IPS-20b (cell line): Measurements from ENCODE around the gene E2F2.

ENCODE experiments used
- H3K27ac ChIP-seq: one replicate; pipeline ENCODE4 v1.5.1; 2013; ENCODE audit warnings: low read length
- H3K27me3 ChIP-seq: 2 replicates; pipeline ENCODE4 v1.6.1; 2013; ENCODE audit warnings: mild to moderate bottlenecking, low read length, inconsistent platforms; ENCODE audit not compliant: insufficient read depth
- H3K36me3 ChIP-seq: 2 replicates; pipeline ENCODE4 v1.6.1; 2013; ENCODE audit warnings: low read depth, mild to moderate bottlenecking, inconsistent platforms, low read length, moderate library complexity; ENCODE audit not compliant: insufficient read depth
- H3K4me1 ChIP-seq: 2 replicates; pipeline ENCODE4 v1.6.1; 2013; ENCODE audit warnings: mild to moderate bottlenecking, control low read depth, inconsistent platforms, low read length, moderate library complexity; ENCODE audit not compliant: insufficient read depth
- H3K4me3 ChIP-seq: 2 replicates; pipeline ENCODE4 v1.5.1; 2013; ENCODE audit warnings: mild to moderate bottlenecking, low read length, inconsistent platforms
- H3K9ac ChIP-seq: 2 replicates; pipeline ENCODE4 v1.6.1; 2013; ENCODE audit warnings: low read depth, mild to moderate bottlenecking, inconsistent platforms, low read length, moderate library complexity
- H3K9me3 ChIP-seq: 2 replicates; pipeline ENCODE4 v1.6.1; 2013; ENCODE audit warnings: mild to moderate bottlenecking, low read depth, low read length, inconsistent platforms; ENCODE audit not compliant: insufficient read depth

The E2F2 gene

GRCh38 chr1:23526329-23527041, 4.5 kb downstream of the E2F2 start:
- H3K27ac ChIP-seq = no peak overlapping the region
- H3K9ac ChIP-seq = no peak overlapping the region
- peaks cover 10% of the 10 kb centered on the region; the same call in 1 of the 2 replicates for H3K36me3 ChIP-seq
- H3K4me1 ChIP-seq = peaks cover 12% of the 10 kb centered on the region; the same call in 1 of the 2 replicates
- H3K9me3 ChIP-seq = no peaks in the 10 kb centered on the region
- H3K4me3 ChIP-seq = no peak overlapping the region
- peaks cover 24% of the 10 kb centered on the region for H3K27me3 ChIP-seq

DNA sequence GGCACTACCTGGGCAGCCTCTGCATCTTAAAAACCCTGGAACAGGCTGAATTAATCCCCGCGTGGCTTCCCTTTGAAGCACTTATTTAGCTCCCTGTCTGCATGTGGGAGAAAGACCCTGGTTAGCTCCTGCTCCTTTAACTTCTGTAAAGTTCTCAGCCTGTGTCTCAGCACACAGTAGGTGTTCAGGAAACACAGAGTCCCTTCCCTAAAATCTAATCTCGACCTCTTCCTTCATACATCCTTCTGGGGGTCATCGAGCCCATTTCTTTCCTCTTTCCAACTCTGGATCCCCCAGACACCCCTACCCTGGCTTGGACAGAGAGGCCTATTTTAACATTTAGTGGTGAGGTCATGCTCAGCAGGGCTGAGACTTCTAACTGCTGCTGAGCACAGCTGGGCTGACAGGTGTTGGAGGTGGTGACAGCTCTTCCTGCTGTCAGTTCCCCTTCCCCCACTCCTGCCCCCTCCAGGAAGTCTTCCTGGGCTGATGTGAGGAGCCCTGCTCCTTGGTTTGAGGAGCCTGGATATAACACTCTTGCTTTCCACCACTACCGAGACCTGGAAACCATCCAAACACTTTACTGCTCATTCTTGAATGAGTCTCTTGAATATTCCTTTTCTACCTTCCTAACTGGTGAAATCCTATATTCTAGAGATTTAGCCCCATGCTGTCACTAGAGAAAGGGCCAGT, 5.3 kb downstream of the E2F2 start:
- H3K4me1 ChIP-seq = peaks cover 12% of the 10 kb centered on the region; the same call in 1 of the 2 replicates
- no peaks in the 10 kb centered on the region for H3K9me3 ChIP-seq
- H3K27ac ChIP-seq = no peak overlapping the region
- peaks cover 11% of the 10 kb centered on the region; the same call in 1 of the 2 replicates for H3K36me3 ChIP-seq
- peaks cover 22% of the 10 kb centered on the region for H3K27me3 ChIP-seq
- H3K4me3 ChIP-seq = no peak overlapping the region
- H3K9ac ChIP-seq = no peak overlapping the region

GRCh38 chr1:23524716-23525401, 6.2 kb downstream of the E2F2 start:
- Histone ChIP-seq H3K36me3 (peaks cover 11% of the 10 kb centered on the region; the same call in 1 of the 2 replicates), H3K27me3 (peaks cover 13% of the 10 kb centered on the region)

GRCh38 chr1:23524163-23524562, 6.9 kb downstream of the E2F2 start:
- Histone ChIP-seq H3K9me3 (no peaks in the 10 kb centered on the region), H3K4me3 (no peak overlapping the region), H3K4me1 (peaks cover 7% of the 10 kb centered on the region; the same call in 1 of the 2 replicates), H3K27me3 (peaks cover 6% of the 10 kb centered on the region), H3K9ac (no peak overlapping the region), H3K36me3 (peaks cover 13% of the 10 kb centered on the region), H3K27ac (no peak overlapping the region)

More at GRCh38 chr1:23524716-23525401, 6.2 kb downstream of the E2F2 start:
- H3K4me1 ChIP-seq = peaks cover 7% of the 10 kb centered on the region; the same call in 1 of the 2 replicates
- H3K27ac ChIP-seq = no peak overlapping the region
- no peak overlapping the region for H3K4me3 ChIP-seq
- H3K9ac ChIP-seq = no peak overlapping the region
- no peaks in the 10 kb centered on the region for H3K9me3 ChIP-seq

DNA sequence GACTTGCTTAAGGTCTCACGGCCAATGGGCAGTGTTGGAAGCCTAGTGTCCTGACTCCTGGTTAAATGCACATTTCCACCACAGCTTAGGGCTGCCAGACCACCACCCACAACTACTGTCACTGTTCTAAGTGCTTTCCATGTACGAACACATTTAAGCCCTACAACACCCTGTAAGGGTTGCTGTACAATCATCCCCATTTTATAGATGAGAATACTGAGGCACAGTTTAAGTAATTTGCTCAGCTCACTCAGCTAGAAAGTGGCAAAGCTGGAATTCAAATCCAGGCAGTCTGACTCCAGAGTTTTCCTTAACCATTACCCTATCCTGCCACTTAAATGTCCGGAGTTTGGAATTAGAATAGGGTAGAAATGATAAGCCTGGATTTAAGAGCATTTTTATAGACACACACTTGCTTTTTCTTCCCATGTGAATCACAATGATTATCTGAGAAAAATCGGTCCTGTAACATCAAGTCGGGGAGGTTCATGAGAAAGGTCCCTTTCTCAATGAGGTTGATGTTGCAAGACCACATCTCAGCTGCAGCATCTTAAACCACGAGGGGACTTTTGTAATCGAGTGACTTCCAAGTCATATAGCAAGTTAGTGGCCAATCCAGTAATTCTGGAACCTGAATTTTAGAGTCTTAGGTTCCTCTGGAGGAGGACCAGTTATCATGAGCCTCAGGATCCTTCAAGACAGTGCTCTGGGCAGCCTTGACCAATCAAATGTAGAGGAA, 8.6 kb downstream of the E2F2 start:
- Histone ChIP-seq H3K27ac (no peak overlapping the region), H3K9me3 (no peaks in the 10 kb centered on the region), H3K4me3 (no peak overlapping the region), H3K36me3 (peaks cover 25% of the 10 kb centered on the region), H3K4me1 (peaks cover 7% of the 10 kb centered on the region; the same call in 1 of the 2 replicates), H3K27me3 (no peaks in the 10 kb centered on the region), H3K9ac (no peak overlapping the region)

- Histone ChIP-seq H3K4me1 (peaks cover 7% of the 10 kb centered on the region; the same call in 1 of the 2 replicates), H3K4me3 (no peak overlapping the region), H3K27ac (no peak overlapping the region), H3K9me3 (no peaks in the 10 kb centered on the region), H3K9ac (no peak overlapping the region), H3K27me3 (no peaks in the 10 kb centered on the region), H3K36me3 (peaks cover 32% of the 10 kb centered on the region)
These were observed 9.4 kb downstream of the E2F2 start for GRCh38 chr1:23521588-23521987.

DNA sequence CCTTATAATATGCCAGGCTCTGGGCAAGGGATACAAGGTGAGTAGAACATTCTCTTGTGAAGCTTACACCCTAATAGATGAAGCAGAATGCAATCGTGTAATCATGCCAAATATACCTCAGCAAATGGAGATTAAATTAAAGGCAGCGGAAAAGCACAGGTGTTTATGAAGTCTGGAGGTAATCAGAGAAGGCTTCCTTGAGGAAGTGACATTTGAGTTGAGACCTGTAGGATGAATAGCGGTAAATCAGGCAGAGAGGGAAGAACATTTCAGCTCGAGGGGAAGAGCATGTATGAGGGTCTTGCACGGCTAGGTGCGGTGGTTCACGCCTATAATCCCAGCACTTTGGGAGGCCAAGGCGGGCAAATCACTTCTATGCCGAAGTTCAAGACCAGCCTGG, 13.5 kb downstream of the E2F2 start:
- Histone ChIP-seq H3K9ac (no peak overlapping the region), H3K27me3 (no peaks in the 10 kb centered on the region), H3K4me3 (no peak overlapping the region), H3K9me3 (no peaks in the 10 kb centered on the region), H3K36me3 (peaks cover 53% of the 10 kb centered on the region), H3K27ac (no peak overlapping the region), H3K4me1 (no peaks in the 10 kb centered on the region)

GRCh38 chr1:23515905-23516304, 15.1 kb downstream of the E2F2 start:
- H3K9me3 ChIP-seq = no peaks in the 10 kb centered on the region
- no peaks in the 10 kb centered on the region for H3K27me3 ChIP-seq
- H3K4me1 ChIP-seq = no peaks in the 10 kb centered on the region
- H3K36me3 ChIP-seq = peaks cover 45% of the 10 kb centered on the region
- H3K27ac ChIP-seq = no peak overlapping the region
- H3K4me3 ChIP-seq = no peak overlapping the region
- H3K9ac ChIP-seq = no peak overlapping the region

DNA sequence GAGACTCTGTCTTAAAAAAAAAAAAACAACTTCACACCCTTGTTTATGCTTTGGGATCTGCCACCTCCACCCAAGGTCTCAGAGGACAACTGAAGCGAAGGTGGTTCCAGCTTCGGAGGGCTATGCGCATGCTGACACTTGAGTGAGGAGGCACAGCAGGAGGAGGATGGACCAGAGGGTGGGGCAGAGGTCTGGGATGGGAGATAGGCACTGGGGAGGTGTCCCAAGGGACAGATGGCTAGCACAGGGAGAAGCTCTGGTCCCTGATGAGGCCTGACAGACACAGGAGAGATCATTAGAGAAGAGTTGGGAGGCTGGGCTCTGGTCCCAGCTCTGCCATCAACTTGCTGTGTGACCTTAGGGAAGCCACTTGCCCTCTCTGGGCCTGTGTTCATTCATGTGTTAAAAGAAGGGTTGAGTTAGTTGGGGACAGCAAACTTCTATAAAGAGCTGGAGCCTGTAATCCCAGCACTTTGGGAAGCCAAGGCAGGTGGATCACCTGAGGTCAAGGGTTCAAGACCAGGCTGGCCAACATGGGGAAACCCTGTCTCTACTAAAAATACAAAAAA, 16.8 kb downstream of the E2F2 start:
- H3K27ac ChIP-seq = no peak overlapping the region
- H3K36me3 ChIP-seq = peaks cover 44% of the 10 kb centered on the region
- no peaks in the 10 kb centered on the region for H3K4me1 ChIP-seq
- no peak overlapping the region for H3K9ac ChIP-seq
- H3K27me3 ChIP-seq = no peaks in the 10 kb centered on the region
- H3K9me3 ChIP-seq = no peaks in the 10 kb centered on the region
- no peak overlapping the region for H3K4me3 ChIP-seq

DNA sequence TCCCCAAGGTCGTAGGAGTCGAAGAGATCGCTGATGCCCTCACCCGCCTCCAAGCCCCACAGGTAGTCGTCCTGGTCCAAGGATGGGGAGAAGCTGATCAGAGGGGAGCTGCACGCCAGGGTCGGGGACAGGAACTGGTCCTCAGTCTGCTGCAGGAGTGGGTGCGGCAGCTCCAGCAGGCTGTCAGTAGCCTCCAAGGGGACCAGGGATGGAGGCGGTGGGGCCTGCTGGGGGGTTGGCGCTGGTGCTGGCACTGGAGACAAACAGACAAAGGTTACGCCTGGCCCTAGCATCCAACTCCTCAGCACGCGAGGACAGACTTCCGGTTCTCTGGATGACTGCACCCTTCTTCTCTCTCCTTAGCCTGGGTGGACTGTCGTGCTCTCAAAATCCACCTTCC, 21.1 kb downstream of the E2F2 start:
- Histone ChIP-seq H3K27me3 (no peaks in the 10 kb centered on the region), H3K9ac (no peak overlapping the region), H3K4me3 (no peak overlapping the region), H3K9me3 (no peaks in the 10 kb centered on the region), H3K4me1 (no peaks in the 10 kb centered on the region), H3K36me3 (peaks cover 12% of the 10 kb centered on the region), H3K27ac (no peak overlapping the region)
